ENCODE measurements around the gene TMEM37. TPM values are rescaled to one million over a fixed set of nuclear protein-coding genes. Genes with fewer than 3 reads are reported as not detected.

The TMEM37 gene
- total and polyA plus RNA-seq, 2 of the 13 experiments (the other 11 are each of a cell fraction or from before 2014, with no cell fraction given), result 37.7 to 115 TPM

- TF ChIP-seq E2F2 (CRISPR knock-in tag; IDR thresholded peaks at IDR 0.05; ENCODE audit: borderline replicate concordance) (no peak), ZNF3 (CRISPR knock-in tag; IDR thresholded peaks at IDR 0.05) (no peak), ZNF598 (CRISPR knock-in tag; IDR thresholded peaks at IDR 0.05; ENCODE audit: borderline replicate concordance) (no peak), ZNF382 (CRISPR knock-in tag; IDR thresholded peaks at IDR 0.05; ENCODE audit: borderline replicate concordance) (no peak)
Measured at GRCh38 chr2:119478188-119478977, 46.7 kb downstream of the TMEM37 start (continued).

GRCh38 chr2:119478978-119479295 lies 47.3 kb downstream of the TMEM37 start:
- no peak for ATAC-seq
- no peak overlapping the region for H3K27ac ChIP-seq (ENCODE audit: extremely low read length, insufficient read depth, low read length)
- BruUV-seq (replicated peaks), result no TSS peak
- H4K20me1 ChIP-seq (ENCODE audit: insufficient read depth, low read length), result no peaks in the 10 kb centered on the region
- FAIRE-seq, result no peak
- no peak overlapping the region for H3K9ac ChIP-seq (ENCODE audit: insufficient read depth, low read depth, low read length)
- H3K36me3 ChIP-seq (replicated peaks in 1 of 2; ENCODE audit: control insufficient read depth in 1 of 2, insufficient read depth in 2 of 2, low read length in 2 of 2), result no peaks in the 10 kb centered on the region
- TF ChIP-seq EHMT2 (IDR thresholded peaks at IDR 0.05; ENCODE audit: borderline replicate concordance, low read depth, low read length), result no peak
- no peak for TF ChIP-seq BHLHE40 (IDR thresholded peaks at IDR 0.05; ENCODE audit: low read length)
- TF ChIP-seq CCAR2 (optimal IDR thresholded peaks at IDR 0.05; ENCODE audit: low read depth, low read length), result no peak
- no peak for TF ChIP-seq PLSCR1 (CRISPR knock-in tag; IDR thresholded peaks at IDR 0.05; ENCODE audit: borderline replicate concordance)
- no peak for TF ChIP-seq SALL1 (CRISPR knock-in tag; IDR thresholded peaks at IDR 0.05)
- TF ChIP-seq ZMAT3 (CRISPR knock-in tag; conservative IDR thresholded peaks at IDR 0.05), result no peak
- TF ChIP-seq SP1 (IDR thresholded peaks at IDR 0.05), result no peak
- TF ChIP-seq SP1 (CRISPR knock-in tag; IDR thresholded peaks at IDR 0.05), result no peak
- TF ChIP-seq MLXIP (CRISPR knock-in tag; IDR thresholded peaks at IDR 0.05; ENCODE audit: borderline replicate concordance), result no peak
- TF ChIP-seq TOE1 (CRISPR knock-in tag; IDR thresholded peaks at IDR 0.05), result no peak
- no peak for TF ChIP-seq ZNF20 (CRISPR knock-in tag; IDR thresholded peaks at IDR 0.05)
- TF ChIP-seq MAFK (conservative IDR thresholded peaks at IDR 0.05 in 1 of 2, IDR thresholded peaks at IDR 0.05 in 1 of 2; ENCODE audit: low read length in 2 of 2), result no peak
- no peak overlapping the region for H3K4me2 ChIP-seq (ENCODE audit: low read depth, low read length)
- H3K79me2 ChIP-seq (ENCODE audit: insufficient read depth, low read length), result no peaks in the 10 kb centered on the region
- H3K4me3 ChIP-seq (replicated peaks in 1 of 3; ENCODE audit: insufficient read depth in 1 of 3, low read depth in 2 of 3, low read length in 3 of 3), result no peak overlapping the region
- POLR2A ChIA-PET, result no interaction called here
- DNase-seq (ENCODE audit: low spot score), result no peak
- no peaks in the 10 kb centered on the region for H3K9me3 ChIP-seq (ENCODE audit: low read length)
- H3K27me3 ChIP-seq (ENCODE audit: control insufficient read depth in 1 of 2, insufficient read depth in 2 of 2, low read length in 2 of 2), result peaks cover 2 to 75% of the 10 kb centered on the region in 2 experiments; a peak in 4 of 5 replicates
- no peak overlapping the region for H2AFZ ChIP-seq (ENCODE audit: low read length)
- intact Hi-C loops (cut with micrococcal nuclease; ENCODE audit: unreplicated experiment) (no loop called here), in situ Hi-C loops (cut with HindIII; ENCODE audit: extremely low pct_ligation_motif_present, low pct_unique_long_range_greater_than_20kb) (loop anchor here (5.0 kb wide), 1 partner anchor 72 kb away; no protein-coding TSS in a partner anchor)
- 66% methylated on average over 3 of the region's 3 CpGs for WGBS (ENCODE audit: low lambda C conversion rate)
- CTCF ChIA-PET (ENCODE audit: low intra/inter-chr PET ratio, low total read pairs), result no interaction called here
- peaks cover 45% of the 10 kb centered on the region for H3K4me1 ChIP-seq (ENCODE audit: insufficient read depth, low read length)

Data from HepG2 (cell line).